Measurements from ENCODE around the gene LCOR.

GRCh38 chr10:96972264-96972663, 140.2 kb downstream of the LCOR start:
- TF ChIP-seq CTCF (conservative IDR thresholded peaks at IDR 0.05 in 1 of 2, IDR thresholded peaks at IDR 0.05 in 1 of 2; ENCODE audit: low read depth in 1 of 2, low read length in 2 of 2) (no peak), EZH2 (IDR thresholded peaks at IDR 0.05; ENCODE audit: low read length, missing control alignments) (no peak)

Data from fibroblast of lung (primary cell).